SU-DHL-6 (cell line): ENCODE measurements around the gene FYB1.

Experiments used
- H2AFZ ChIP-seq: fragments of 200-600 bp; sonication (generic); 2 replicates; pipeline ENCODE4 v1.6.1; 2014; ENCODE audit warnings: low read depth, mild to moderate bottlenecking, moderate library complexity, mixed read lengths, antibody characterized with exemption, low read length; ENCODE audit not compliant: severe bottlenecking
- H3F3A ChIP-seq: fragments of 200-600 bp; shearing (Covaris generic); 2 replicates; pipeline ENCODE4 v1.6.0; 2016; ENCODE audit warnings: antibody characterized with exemption, mild to moderate bottlenecking; ENCODE audit not compliant: insufficient read depth
- H3K27ac ChIP-seq: fragments of 200-600 bp; sonication (generic); 2 replicates; pipeline ENCODE4 v1.5.1; 2016; ENCODE audit warnings: low read depth, mild to moderate bottlenecking, low read length, moderate library complexity, mixed read lengths
- H3K27me3 ChIP-seq: fragments of 200-600 bp; sonication (generic), shearing (Covaris generic); 2 replicates; pipeline ENCODE4 v1.6.0; 2014; ENCODE audit warnings: mild to moderate bottlenecking, low read length
- H3K36me3 ChIP-seq: fragments of 200-600 bp; sonication (generic); 2 replicates; pipeline ENCODE4 v1.6.1; 2014; ENCODE audit warnings: mild to moderate bottlenecking, low read length, mixed read lengths
- H3K4me2 ChIP-seq: fragments of 300-600, 200-600 bp; shearing (Covaris generic), sonication (generic); 2 replicates; pipeline ENCODE4 v1.6.0; 2014; ENCODE audit warnings: low read length, low read depth, mild to moderate bottlenecking; ENCODE audit not compliant: poor library complexity, severe bottlenecking
- H3K4me3 ChIP-seq: fragments of 200-600 bp; sonication (generic); 2 replicates; pipeline ENCODE4 v1.5.1; 2014; ENCODE audit warnings: antibody characterized with exemption, low read length, mild to moderate bottlenecking, mixed read lengths; ENCODE audit not compliant: insufficient read depth, poor library complexity, severe bottlenecking
- H3K79me2 ChIP-seq: fragments of 200-600 bp; sonication (generic); 2 replicates; pipeline ENCODE4 v1.6.1; 2014; ENCODE audit warnings: mild to moderate bottlenecking, low read length, moderate library complexity; ENCODE audit not compliant: insufficient read depth
- H3K9ac ChIP-seq: fragments of 200-600 bp; sonication (generic); 2 replicates; pipeline ENCODE4 v1.7.0; 2014; ENCODE audit warnings: mild to moderate bottlenecking, low read length
- H3K9me2 ChIP-seq: fragments of 200-600 bp; sonication (generic); replicated peaks from 2 replicates; pipeline ENCODE4 v1.6.1; 2014; ENCODE audit warnings: low read length; ENCODE audit not compliant: insufficient read depth
- H3K9me3 ChIP-seq: fragments of 200-600 bp; sonication (generic); 2 replicates; pipeline ENCODE4 v1.6.1; 2014; ENCODE audit warnings: low read length, mixed read lengths; ENCODE audit not compliant: insufficient read depth
- H4K20me1 ChIP-seq: fragments of 200-600 bp; sonication (generic); 2 replicates; pipeline ENCODE4 v1.6.1; 2014; ENCODE audit warnings: low read depth, mild to moderate bottlenecking, antibody characterized with exemption, low read length, moderate library complexity, mixed read lengths
- CTCF ChIP-seq: fragments of 200-600 bp; sonication (generic); IDR thresholded peaks from one replicate; pipeline ENCODE4 v1.5.1; 2017; ENCODE audit warnings: antibody characterized with exemption, mild to moderate bottlenecking, low read length, moderate library complexity; ENCODE audit not compliant: insufficient read depth, poor library complexity, severe bottlenecking
- EZH2phosphoT487 ChIP-seq: fragments of 200-600 bp; sonication (generic), shearing (Covaris generic); conservative IDR thresholded peaks from 2 replicates; pipeline ENCODE4 v1.6.1; 2018; ENCODE audit warnings: mild to moderate bottlenecking, antibody characterized with exemption, low read length, moderate library complexity, mixed read lengths

Gene FYB1

GRCh38 chr5:39099831-39100230, 119.5 kb downstream of the FYB1 start:
- Histone ChIP-seq H3K9me3 (no peaks in the 10 kb centered on the region), H3K4me3 (no peak overlapping the region), H3K9ac (no peak overlapping the region), H2AFZ (no peak overlapping the region), H4K20me1 (no peaks in the 10 kb centered on the region), H3K27me3 (no peaks in the 10 kb centered on the region), H3K27ac (no peak overlapping the region), H3K9me2 (no peaks in the 10 kb centered on the region), H3K4me2 (no peak overlapping the region), H3F3A (no peaks in the 10 kb centered on the region), H3K79me2 (no peaks in the 10 kb centered on the region), H3K36me3 (no peaks in the 10 kb centered on the region)
- TF ChIP-seq CTCF (no peak), EZH2phosphoT487 (no peak)

- Histone ChIP-seq H3K27me3 (no peaks in the 10 kb centered on the region), H3K9me3 (no peaks in the 10 kb centered on the region), H3K27ac (no peak overlapping the region), H2AFZ (no peak overlapping the region), H3F3A (no peaks in the 10 kb centered on the region), H4K20me1 (no peaks in the 10 kb centered on the region), H3K36me3 (no peaks in the 10 kb centered on the region), H3K4me2 (no peak overlapping the region), H3K79me2 (no peaks in the 10 kb centered on the region), H3K9me2 (no peaks in the 10 kb centered on the region), H3K9ac (no peak overlapping the region), H3K4me3 (no peak overlapping the region)
- TF ChIP-seq CTCF (no peak), EZH2phosphoT487 (no peak)
These were observed 126.0 kb downstream of the FYB1 start for GRCh38 chr5:39093352-39093751.

GRCh38 chr5:39092581-39093351, 126.6 kb downstream of the FYB1 start:
- no peaks in the 10 kb centered on the region for H3K27me3 ChIP-seq
- H3K27ac ChIP-seq = no peak overlapping the region
- no peaks in the 10 kb centered on the region for H3K9me3 ChIP-seq
- no peak overlapping the region for H3K4me2 ChIP-seq
- no peaks in the 10 kb centered on the region for H3K36me3 ChIP-seq
- no peak overlapping the region for H3K9ac ChIP-seq
- H3F3A ChIP-seq = no peaks in the 10 kb centered on the region
- no peaks in the 10 kb centered on the region for H3K9me2 ChIP-seq
- no peaks in the 10 kb centered on the region for H4K20me1 ChIP-seq
- no peaks in the 10 kb centered on the region for H3K79me2 ChIP-seq
- H2AFZ ChIP-seq = no peak overlapping the region
- no peak overlapping the region for H3K4me3 ChIP-seq
- TF ChIP-seq CTCF = no peak
